ENCODE data around the gene ISYNA1. TPM values are rescaled to one million over a fixed set of nuclear protein-coding genes. Genes with fewer than 3 reads are reported as not detected.

Gene ISYNA1
- total RNA-seq, 2 experiments from 2014 or later = 48.6 to 54.9 TPM

GRCh38 chr19:18428787-18429674 is 8.9 kb downstream of the ISYNA1 start:
- TF ChIP-seq CTCF (IDR thresholded peaks at IDR 0.05) = peak; percentile 3
- Mint-ChIP-seq H3K4me1 (ENCODE audit: low read depth) (peaks cover 30% of the 10 kb centered on the region), H3K36me3 (ENCODE audit: low read depth) (peaks cover under 1% of the 10 kb centered on the region), H3K27me3 (no peaks in the 10 kb centered on the region), H3K4me3 (no peak overlapping the region), H3K9me3 (no peaks in the 10 kb centered on the region), H3K27ac (no peak overlapping the region)
- ChIA-PET POLR2A (interaction anchor here (1.0 to 1.7 kb wide), 4 partner anchors 9 to 164 kb away, joined by 3 to 14 read pairs (median 4); partner anchors contain the start of gene SSBP4), CTCF (interaction anchor here (0.6 to 1.2 kb wide), 4 partner anchors 10 to 149 kb away, joined by 3 to 4 read pairs (median 3); partner anchors contain the start of gene SSBP4)
- peak; percentile 84 for ATAC-seq
- intact Hi-C loops (cut with micrococcal nuclease) = no loop called here
- peak; percentile 92 for DNase-seq

GRCh38 chr19:18428173-18428786 is 9.7 kb downstream of the ISYNA1 start:
- DNase-seq (no peak), ATAC-seq (no peak)
- TF ChIP-seq CTCF (IDR thresholded peaks at IDR 0.05) = peak; percentile 8
- POLR2A ChIA-PET = interaction anchor here (1.0 to 1.7 kb wide), 5 partner anchors 9 to 165 kb away, joined by 3 to 14 read pairs (median 3); partner anchors contain the start of gene SSBP4
- no peaks in the 10 kb centered on the region for H3K9me3 Mint-ChIP-seq
- peaks cover under 1% of the 10 kb centered on the region for H3K36me3 Mint-ChIP-seq (ENCODE audit: low read depth)
- peaks cover 36% of the 10 kb centered on the region for H3K4me1 Mint-ChIP-seq (ENCODE audit: low read depth)
- no peaks in the 10 kb centered on the region for H3K27me3 Mint-ChIP-seq
- H3K4me3 Mint-ChIP-seq = no peak overlapping the region
- CTCF ChIA-PET = interaction anchor here (0.9 to 1.2 kb wide), 4 partner anchors 9 to 149 kb away, joined by 3 to 4 read pairs (median 3); partner anchors contain the start of gene SSBP4
- intact Hi-C loops (cut with micrococcal nuclease) = no loop called here
- H3K27ac Mint-ChIP-seq = no peak overlapping the region

GRCh38 chr19:18427743-18428113 is 10.2 kb downstream of the ISYNA1 start:
- no peak overlapping the region for H3K4me3 Mint-ChIP-seq
- intact Hi-C loops (cut with micrococcal nuclease) = no loop called here
- DNase-seq (no peak), ATAC-seq (no peak)
- H3K27me3 Mint-ChIP-seq = no peaks in the 10 kb centered on the region
- no peak overlapping the region for H3K27ac Mint-ChIP-seq
- H3K36me3 Mint-ChIP-seq (ENCODE audit: low read depth) = peaks cover 6% of the 10 kb centered on the region
- ChIA-PET POLR2A (interaction anchor here (1.0 to 1.6 kb wide), 3 partner anchors 9 to 165 kb away, joined by 3 to 6 read pairs (median 4); partner anchors contain the start of gene SSBP4), CTCF (interaction anchor here (1.0 kb wide), 1 partner anchor 148 kb away, joined by 3 read pairs; no protein-coding TSS in a partner anchor)
- peaks cover 40% of the 10 kb centered on the region for H3K4me1 Mint-ChIP-seq (ENCODE audit: low read depth)
- H3K9me3 Mint-ChIP-seq = no peaks in the 10 kb centered on the region
- no peak for TF ChIP-seq CTCF (IDR thresholded peaks at IDR 0.05)

GRCh38 chr19:18427080-18427742 is 10.7 kb downstream of the ISYNA1 start:
- POLR2A ChIA-PET = interaction anchor here (1.0 to 1.6 kb wide), 3 partner anchors 8 to 166 kb away, joined by 3 to 6 read pairs (median 4); partner anchors contain the start of gene SSBP4
- Mint-ChIP-seq H3K9me3 (no peaks in the 10 kb centered on the region), H3K27ac (no peak overlapping the region), H3K4me3 (no peak overlapping the region), H3K27me3 (no peaks in the 10 kb centered on the region), H3K36me3 (ENCODE audit: low read depth) (peaks cover 8% of the 10 kb centered on the region), H3K4me1 (ENCODE audit: low read depth) (peaks cover 42% of the 10 kb centered on the region)
- CTCF ChIA-PET = interaction anchor here (0.9 to 1.0 kb wide), 2 partner anchors 42 to 147 kb away, joined by 3 read pairs; partner anchors contain the start of gene GDF15
- no peak for ATAC-seq
- intact Hi-C loops (cut with micrococcal nuclease) = no loop called here
- TF ChIP-seq CTCF (IDR thresholded peaks at IDR 0.05) = no peak
- DNase-seq = no peak
